Dermis microvascular lymphatic vessel endothelial cell (primary cell): ENCODE measurements around the gene RAB39B. TPM values are rescaled to one million over a fixed set of nuclear protein-coding genes. Genes with fewer than 3 reads are reported as not detected.
"Not testable (repeated sequence)": the region's sequence is repeated elsewhere in the genome, so short reads cannot be mapped to it uniquely, and the experiment has no call there.

Source experiments
- DNase-seq, 2 donors: peaks; one replicate each; pipeline versions ENCODE4 v3.0.0 to v3.0.0-alpha.2; 2010; ENCODE audit warnings: low read depth in 2 of 2
- total RNA-seq: library from RNA; depleted of rRNA; stranded (reverse); fragments of >200 nt; gene quantifications from 2 replicates; pipeline ENCODE4 v1.2.1, GENCODE V29; 2014

Gene RAB39B
- 0.13 and 0.26 TPM in 2 replicates for total RNA-seq

DNA sequence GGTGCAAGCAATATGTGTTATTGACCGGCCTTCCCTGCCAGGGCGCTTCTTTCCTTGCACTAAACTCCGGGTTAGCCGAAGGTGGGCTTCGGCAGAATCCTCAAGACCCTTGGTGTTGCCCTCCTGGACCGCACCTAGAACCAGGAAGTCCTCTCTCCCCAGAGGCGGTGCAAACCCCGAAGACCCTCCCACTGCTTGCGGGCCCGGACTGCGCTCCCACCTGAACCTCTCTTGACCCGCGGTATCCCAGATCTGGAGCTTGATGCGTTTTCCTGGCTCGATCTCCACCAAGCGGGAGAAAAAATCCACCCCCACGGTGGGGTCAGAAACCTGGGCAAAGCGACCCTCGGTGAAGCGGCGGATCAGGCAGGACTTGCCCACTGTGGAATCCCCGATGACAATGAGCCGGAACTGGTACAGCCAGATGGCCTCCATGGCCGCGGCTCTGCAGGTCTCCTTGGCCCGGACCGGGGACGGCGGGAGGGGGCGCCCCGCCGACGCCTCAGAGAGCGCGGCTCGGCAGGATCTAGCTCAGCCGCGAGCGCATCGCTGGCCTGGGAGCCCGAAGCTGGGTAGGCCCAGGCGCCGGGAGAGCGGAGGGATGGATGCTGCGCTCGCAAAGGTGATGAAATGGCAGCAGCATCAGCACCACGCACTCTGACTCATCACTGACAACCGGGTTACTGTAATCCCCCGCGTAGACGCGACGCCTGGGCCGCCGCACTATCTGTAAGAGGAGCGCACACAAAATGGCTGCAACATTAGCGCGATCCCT is at the start of gene RAB39B:
RAB39B (minus strand) TSS at position 638 of the 775 bp plus-strand sequence; CDS start at position 435, 203 bp downstream.
- peak; percentile 12 to 27 for DNase-seq

- DNase-seq: no peak
Measured at GRCh38 chrX:155313766-155314165, 49.5 kb upstream of the RAB39B start.

GRCh38 chrX:155293771-155294170 is 29.5 kb upstream of the RAB39B start:
- DNase-seq: no peak

DNA sequence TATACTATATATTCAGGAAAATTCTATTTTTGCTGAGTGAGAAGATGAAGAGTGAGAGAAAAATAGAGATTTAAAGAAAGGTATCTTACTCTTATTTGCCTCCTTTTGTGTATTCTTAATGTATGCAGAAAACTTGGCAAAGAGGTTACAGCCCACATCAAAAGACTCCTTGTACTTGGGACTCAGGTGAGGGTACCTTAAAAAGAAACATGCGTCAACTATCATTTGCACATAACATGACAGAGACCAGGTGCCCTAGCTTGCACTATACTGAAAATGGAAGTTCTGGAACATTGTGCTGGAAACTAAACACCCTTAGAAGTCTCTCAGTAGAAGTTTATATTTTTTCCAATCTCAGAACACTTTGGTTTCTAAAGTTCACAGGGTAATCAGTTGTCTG is 15.6 kb upstream of the RAB39B start:
- no peak for DNase-seq

GRCh38 chrX:155270969-155271368 is 6.7 kb upstream of the RAB39B start:
- no peak for DNase-seq

GRCh38 chrX:155267995-155268394 is 3.7 kb upstream of the RAB39B start:
- not testable (repeated sequence) for DNase-seq

GRCh38 chrX:155266439-155266838 is 2.1 kb upstream of the RAB39B start:
- no peak for DNase-seq

GRCh38 chrX:155262970-155263754 is 1.1 kb downstream of the RAB39B start:
- DNase-seq: no peak

DNA sequence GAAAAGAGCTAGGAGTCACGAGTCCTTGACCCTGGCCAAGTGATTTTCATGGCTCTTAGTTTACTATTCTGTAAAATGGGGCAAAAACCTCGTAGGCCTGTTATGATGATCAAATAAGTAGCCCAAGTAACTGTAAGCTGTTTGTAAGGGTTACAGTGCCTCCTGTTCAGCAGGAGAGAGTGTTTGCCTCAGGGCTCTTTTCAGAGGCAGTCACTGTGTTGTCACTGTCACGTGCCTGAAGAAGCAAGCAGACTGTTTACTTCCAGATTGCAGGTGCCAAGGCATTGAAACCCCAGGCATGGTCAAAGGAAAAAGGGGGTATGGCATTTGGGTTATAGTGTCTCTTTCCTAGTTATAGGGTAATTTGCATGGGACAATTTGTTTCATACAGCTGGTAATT is 4.5 kb downstream of the RAB39B start:
- DNase-seq: no peak

GRCh38 chrX:155251391-155251790 is 12.9 kb downstream of the RAB39B start:
- DNase-seq: no peak

DNA sequence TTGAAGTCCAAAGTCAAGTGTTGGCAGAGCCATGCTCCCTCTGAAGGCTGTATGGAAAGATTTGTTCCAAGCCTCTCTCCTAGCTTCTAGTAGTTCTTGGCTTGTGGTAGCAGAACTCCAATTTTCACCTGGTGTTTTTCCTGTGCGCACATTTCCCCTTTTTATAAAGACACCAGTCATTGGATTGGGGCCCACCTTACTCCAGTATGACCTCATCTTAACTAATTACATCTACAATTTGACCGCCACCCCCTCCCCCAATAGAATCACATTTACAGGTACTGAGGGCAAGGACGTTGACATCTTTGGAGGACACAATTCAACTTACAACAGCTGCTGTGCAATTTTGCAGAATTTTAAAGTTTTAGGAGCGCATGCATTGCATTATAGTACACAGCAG is 16.8 kb downstream of the RAB39B start:
- no peak for DNase-seq

DNA sequence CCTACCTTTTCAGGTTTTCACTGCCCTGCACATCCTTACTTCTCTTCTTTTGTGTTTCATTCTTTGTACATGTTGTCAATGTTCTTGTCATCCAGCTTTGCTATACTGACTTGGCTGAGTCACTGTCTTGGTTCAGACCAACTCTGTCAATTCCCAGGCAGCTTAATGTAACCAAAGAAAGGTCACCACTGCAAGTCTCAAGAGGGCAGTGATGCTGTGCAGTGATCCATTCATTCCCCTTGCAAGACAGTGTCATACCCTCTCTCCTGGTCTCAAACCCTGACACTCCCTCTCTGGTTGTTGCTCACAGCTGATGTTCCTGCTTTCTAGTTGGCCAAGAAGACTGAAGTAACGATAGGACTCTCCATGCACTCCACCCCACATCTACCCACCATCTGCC is 17.5 kb downstream of the RAB39B start:
- no peak for DNase-seq

DNA sequence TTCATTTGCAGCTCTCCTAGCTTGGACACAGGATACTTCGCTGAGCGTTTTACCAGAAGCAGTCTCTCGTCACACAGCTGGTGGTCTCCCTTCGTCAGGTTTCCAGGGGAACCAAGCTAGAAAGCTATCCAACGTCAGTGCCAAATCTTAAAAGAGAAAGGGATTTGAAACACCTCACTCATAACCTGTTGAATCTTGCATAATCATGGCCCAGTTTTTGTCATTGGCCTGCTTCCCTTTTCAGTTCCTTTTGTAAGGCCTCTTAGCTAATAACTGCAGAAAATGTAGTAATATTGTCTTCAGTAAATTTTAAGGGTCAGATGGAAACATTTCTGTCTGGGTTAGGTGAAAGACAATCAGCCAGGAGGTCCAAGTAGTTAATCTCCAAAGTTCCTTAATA is 22.0 kb downstream of the RAB39B start:
- DNase-seq: no peak

GRCh38 chrX:155237719-155238118 is 26.6 kb downstream of the RAB39B start:
- no peak for DNase-seq

DNA sequence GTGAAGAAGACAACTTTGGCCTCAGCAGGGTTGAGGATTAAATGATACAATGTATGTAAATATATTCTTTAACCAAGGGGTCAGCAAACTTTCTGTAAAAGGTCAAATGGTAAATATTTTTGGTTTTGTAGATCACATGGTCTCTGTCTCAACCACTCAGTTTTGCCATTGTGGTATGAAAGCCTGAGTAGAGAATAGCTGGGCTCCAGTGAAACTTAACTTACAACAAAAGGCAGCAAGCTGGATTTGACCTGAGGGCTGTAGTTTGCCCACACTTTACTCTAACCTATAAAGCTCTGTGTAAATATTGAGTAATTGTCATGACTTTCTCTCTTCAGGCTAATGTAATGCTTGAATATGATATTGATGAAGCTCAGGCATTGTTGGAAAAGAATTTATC is 28.4 kb downstream of the RAB39B start:
- no peak for DNase-seq

DNA sequence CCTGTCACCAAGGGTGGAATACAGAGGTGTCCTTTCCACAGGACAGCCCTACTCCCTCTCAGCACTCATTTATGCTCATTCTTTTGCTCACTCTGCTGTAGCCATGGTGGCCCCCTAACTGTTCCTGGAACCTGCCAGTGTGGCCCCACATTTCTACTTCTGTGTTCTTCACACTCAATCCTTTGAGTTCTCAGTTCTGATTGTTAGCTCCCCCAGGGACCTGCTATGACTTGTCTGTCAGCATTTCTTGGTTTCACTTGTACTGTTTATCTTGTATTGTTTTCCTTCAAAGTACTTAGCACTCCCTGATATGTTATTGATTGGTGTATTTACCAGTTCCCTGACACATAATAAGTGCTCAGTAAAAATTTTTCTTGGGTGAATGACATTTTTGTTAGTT is 33.1 kb downstream of the RAB39B start:
- DNase-seq: no peak

- no peak for DNase-seq
Measured at GRCh38 chrX:155225774-155226173, 38.5 kb downstream of the RAB39B start.

DNA sequence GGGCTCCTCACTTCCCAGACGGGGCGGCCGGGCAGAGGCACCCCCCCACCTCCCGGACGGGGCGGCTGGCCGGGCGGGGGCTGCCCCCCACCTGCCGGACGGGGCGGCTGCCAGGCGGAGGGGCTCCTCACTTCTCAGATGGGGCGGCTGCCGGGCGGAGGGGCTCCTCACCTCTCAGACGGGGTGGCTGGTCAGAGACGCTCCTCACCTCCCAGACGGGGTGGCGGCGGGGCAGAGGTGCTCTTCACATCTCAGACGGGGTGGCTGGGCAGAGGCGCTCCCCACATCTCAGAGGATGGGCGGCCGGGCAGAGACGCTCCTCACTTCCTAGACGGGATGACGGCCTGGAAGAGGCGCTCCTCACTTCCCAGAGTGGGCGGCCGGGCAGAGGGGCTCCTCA is 40.5 kb downstream of the RAB39B start:
- DNase-seq: not testable (repeated sequence)

GRCh38 chrX:155221351-155221750 is 42.9 kb downstream of the RAB39B start:
- DNase-seq: no peak

DNA sequence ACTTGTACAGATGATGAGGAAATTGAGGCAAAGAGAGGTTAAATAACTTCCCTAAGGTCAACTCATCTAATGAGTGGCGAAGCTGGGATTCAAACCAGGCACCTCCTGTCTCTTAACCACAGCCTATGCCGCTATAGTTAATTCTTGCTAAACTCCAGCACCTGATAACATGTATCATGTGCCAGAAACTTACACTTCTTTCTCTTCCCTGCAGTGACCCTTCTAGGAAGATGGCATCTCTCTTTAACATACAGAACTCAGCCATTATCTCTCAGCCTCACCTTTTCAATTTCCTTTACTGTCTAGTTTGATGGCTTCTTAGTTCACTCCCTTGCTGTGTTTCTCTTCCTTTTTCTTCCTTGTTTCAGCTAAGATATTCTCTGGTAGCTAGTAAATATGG is 45.5 kb downstream of the RAB39B start:
- DNase-seq: no peak

GRCh38 chrX:155216940-155217440 is 47.3 kb downstream of the RAB39B start:
- no peak for DNase-seq

DNA sequence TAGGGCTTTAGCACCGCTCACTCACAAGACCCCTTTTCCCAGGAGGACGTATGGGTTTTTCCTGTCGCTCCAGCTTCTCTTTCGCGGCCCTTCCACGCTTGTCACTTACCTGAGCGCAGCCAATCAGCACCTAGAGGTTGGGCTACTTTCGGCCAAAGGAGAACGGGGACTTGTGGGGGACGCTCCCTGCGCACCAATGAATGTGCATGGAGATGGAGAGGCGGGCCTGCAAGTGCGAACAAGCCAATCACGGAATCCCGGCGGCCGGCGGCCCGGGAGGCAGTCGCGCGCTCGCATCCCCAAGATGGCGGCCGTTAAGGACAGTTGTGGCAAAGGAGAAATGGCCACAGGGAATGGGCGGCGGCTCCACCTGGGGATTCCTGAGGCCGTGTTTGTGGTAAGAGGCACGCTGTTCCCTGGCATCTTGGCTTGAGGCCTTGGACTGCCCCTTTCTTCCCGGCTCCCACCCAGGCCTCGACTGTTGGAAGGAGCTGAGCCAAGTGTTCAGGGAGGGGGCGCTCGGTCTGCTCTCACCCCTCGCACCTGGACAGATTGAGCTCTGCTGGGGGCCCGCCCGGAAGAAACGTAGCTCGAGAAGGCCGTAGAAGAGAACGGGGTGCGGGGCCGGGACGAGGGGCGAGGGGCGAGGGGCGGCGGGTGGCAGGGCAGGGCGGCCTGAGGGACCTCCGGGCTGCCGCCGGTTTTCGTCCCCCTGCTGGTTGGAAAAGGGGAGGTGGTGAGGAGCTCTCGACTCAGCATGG is 47.9 kb downstream of the RAB39B start, which contains the start of gene VBP1:
VBP1 (plus strand) TSS at position 282 of the 761 bp plus-strand sequence; CDS start at position 305, 23 bp downstream.
- DNase-seq: peak; percentile 91 to 96
